Measurements from ENCODE around the gene GPR37L1.
A peak's percentile ranks its signal among the peaks of the same experiment; 100 is the strongest.

Gene GPR37L1

DNA sequence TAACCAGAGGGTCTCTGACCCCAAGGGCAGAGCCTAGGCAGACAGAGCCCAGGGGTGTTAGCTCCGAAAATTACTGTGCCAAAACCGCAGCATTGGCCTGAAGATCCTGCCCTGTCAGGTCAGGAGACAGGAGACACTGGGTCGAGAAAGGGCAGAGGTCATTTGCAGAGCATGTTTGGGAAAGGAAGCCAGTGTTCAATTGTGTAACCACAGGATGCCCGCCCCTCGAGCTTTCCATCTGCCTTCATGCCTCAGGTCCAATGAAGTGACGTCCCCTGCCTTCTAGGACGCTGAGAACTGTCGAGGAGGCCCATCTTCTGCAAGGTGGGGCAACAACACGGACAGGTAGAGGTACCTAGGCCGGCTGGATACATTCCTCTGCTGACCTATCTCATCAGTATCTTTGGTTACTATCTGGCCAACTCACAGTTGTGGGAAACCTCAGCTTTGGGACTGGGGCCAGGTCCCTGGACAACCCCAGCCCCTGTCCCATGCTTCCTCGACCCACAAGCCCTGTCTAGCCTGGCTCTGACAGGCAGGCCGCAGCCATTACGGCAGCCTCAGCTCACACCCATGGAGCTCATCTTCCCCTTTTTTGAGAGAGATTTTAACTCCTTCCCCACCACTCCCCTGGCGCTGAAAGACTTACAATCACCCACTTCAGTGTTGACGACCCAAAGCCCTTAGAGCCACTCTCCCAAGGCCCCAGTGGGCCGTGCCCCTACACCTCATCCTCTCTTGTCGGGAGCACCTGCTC lies 20.5 kb downstream of the GPR37L1 start:
- H3K27me3 ChIP-seq (ENCODE audit: low read length): no peaks in the 10 kb centered on the region
- no peaks in the 10 kb centered on the region for H3K36me3 ChIP-seq (ENCODE audit: low read length)
- H3K4me3 ChIP-seq (ENCODE audit: insufficient read depth, low read length, poor library complexity, severe bottlenecking): peak overlapping the region; percentile 66
- H3K4me2 ChIP-seq (ENCODE audit: low read depth, low read length, poor library complexity, severe bottlenecking): peak overlapping the region; percentile 68
- peak overlapping the region; percentile 81 for H3K27ac ChIP-seq (ENCODE audit: low read depth, low read length)
- peak overlapping the region; percentile 11 for H2AFZ ChIP-seq (ENCODE audit: low read depth, low read length, severe bottlenecking)
- H3F3A ChIP-seq (ENCODE audit: insufficient read depth): peaks cover 12% of the 10 kb centered on the region
- peak overlapping the region; percentile 86 for H3K9ac ChIP-seq (ENCODE audit: low read length)
- H4K20me1 ChIP-seq (ENCODE audit: low read depth, low read length): 0 out of 2 replicates have a peak, but pooled peaks cover 3% of the 10 kb centered on the region
- H3K9me2 ChIP-seq (replicated peaks; ENCODE audit: insufficient read depth, low read length): no peaks in the 10 kb centered on the region
- H3K9me3 ChIP-seq (ENCODE audit: insufficient read depth, low read length): no peaks in the 10 kb centered on the region
- H3K79me2 ChIP-seq (ENCODE audit: insufficient read depth, low read length): peaks cover 48% of the 10 kb centered on the region
- TF ChIP-seq EZH2phosphoT487 (conservative IDR thresholded peaks at IDR 0.05; ENCODE audit: low read length): no peak
- TF ChIP-seq, protein P1, sequence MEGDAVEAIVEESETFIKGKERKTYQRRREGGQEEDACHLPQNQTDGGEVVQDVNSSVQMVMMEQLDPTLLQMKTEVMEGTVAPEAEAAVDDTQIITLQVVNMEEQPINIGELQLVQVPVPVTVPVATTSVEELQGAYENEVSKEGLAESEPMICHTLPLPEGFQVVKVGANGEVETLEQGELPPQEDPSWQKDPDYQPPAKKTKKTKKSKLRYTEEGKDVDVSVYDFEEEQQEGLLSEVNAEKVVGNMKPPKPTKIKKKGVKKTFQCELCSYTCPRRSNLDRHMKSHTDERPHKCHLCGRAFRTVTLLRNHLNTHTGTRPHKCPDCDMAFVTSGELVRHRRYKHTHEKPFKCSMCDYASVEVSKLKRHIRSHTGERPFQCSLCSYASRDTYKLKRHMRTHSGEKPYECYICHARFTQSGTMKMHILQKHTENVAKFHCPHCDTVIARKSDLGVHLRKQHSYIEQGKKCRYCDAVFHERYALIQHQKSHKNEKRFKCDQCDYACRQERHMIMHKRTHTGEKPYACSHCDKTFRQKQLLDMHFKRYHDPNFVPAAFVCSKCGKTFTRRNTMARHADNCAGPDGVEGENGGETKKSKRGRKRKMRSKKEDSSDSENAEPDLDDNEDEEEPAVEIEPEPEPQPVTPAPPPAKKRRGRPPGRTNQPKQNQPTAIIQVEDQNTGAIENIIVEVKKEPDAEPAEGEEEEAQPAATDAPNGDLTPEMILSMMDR (IDR thresholded peaks at IDR 0.05; ENCODE audit: insufficient read depth, low read length, poor library complexity, severe bottlenecking): no peak

DNA sequence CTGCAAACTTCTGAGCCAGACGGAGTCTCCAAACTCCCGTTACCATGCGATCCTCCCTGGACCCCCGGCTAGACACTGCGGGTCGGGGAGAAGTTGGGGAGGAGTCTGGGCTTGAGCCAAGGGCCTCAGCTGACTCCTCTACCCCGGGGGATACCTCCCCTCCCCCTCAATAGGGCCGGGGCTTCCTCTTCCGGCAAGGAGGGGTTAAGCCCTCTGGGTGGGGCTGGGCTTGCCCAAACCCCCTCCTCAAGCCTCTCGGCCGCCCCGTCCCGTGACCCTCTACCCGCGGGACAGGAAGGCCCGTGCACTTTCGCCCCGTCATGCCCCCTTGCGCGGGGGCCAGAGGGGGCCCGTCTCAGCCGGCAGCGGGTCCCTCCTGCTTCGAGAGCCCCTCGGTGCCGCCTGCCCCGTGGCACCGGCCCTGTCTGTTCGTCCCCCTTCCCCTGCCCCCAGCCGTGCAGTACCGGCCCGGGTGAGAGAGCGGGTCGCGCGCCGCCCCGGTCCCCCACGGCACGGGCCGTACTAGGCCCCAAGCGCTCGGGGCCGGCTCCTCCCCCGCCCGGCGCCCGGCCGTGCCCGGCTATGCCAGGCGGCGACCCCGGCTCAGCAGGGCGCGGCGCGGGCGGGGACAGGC lies 21.2 kb downstream of the GPR37L1 start:
- Histone ChIP-seq H3K36me3 (ENCODE audit: low read length) (no peaks in the 10 kb centered on the region), H3K27me3 (ENCODE audit: low read length) (no peaks in the 10 kb centered on the region), H2AFZ (ENCODE audit: low read depth, low read length, severe bottlenecking) (peak overlapping the region; percentile 11), H3K79me2 (ENCODE audit: insufficient read depth, low read length) (peaks cover 41% of the 10 kb centered on the region), H3F3A (ENCODE audit: insufficient read depth) (peaks cover 12% of the 10 kb centered on the region), H3K9ac (ENCODE audit: low read length) (peak overlapping the region; percentile 86), H3K27ac (ENCODE audit: low read depth, low read length) (peak overlapping the region; percentile 81), H3K9me2 (replicated peaks; ENCODE audit: insufficient read depth, low read length) (no peaks in the 10 kb centered on the region), H3K9me3 (ENCODE audit: insufficient read depth, low read length) (no peaks in the 10 kb centered on the region), H4K20me1 (ENCODE audit: low read depth, low read length) (no peaks in the 10 kb centered on the region), H3K4me2 (ENCODE audit: low read depth, low read length, poor library complexity, severe bottlenecking) (peak overlapping the region; percentile 68), H3K4me3 (ENCODE audit: insufficient read depth, low read length, poor library complexity, severe bottlenecking) (peak overlapping the region; percentile 66)
- TF ChIP-seq EZH2phosphoT487 (conservative IDR thresholded peaks at IDR 0.05; ENCODE audit: low read length): no peak
- TF ChIP-seq, protein P1 (IDR thresholded peaks at IDR 0.05; ENCODE audit: insufficient read depth, low read length, poor library complexity, severe bottlenecking): no peak

DNA sequence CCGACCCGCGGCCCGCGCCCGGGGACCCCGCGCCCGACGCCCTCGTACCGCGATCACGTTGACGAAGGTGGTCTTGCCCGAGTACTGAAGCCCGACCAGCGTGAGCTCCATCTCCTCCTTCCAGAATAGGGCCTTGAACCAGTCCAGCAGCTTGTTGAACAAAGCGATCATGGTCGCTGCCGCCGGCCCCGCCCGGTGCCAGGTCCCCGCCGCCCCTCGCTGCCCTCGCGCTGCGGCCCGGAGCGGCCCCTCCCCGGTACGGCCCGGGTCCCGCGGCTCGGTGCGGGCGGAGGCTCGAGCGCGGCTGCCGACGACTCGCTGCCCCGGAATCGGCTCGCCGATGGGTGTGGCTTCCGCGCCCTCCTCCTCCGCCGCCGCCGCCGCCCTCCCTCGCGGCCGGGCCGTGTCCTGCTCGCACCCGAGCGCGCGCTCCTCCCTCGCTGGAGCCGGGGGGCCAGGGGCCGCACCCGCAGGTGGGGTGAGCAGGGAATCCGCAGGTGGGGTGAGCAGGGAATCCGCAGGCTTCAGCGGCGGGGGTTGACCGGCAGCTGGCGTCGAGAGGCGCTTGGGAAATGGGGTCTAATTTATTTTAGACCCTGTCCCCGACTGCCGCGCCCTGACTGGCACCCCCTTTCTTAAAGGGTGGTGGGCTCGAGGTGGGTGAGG lies 21.8 kb downstream of the GPR37L1 start, which contains the start of gene ARL8A:
Gene ARL8A, minus strand, starts transcription at position 336 of the 666 bp plus-strand sequence. Its CDS starts 165 bp downstream, at position 171.
- H3K9me3 ChIP-seq (ENCODE audit: insufficient read depth, low read length): no peaks in the 10 kb centered on the region
- H3K27ac ChIP-seq (ENCODE audit: low read depth, low read length): peak within 1 kb of the TSS; percentile 81
- H3K27me3 ChIP-seq (ENCODE audit: low read length): no peaks in the 10 kb centered on the region
- peak within 1 kb of the TSS; percentile 86 for H3K9ac ChIP-seq (ENCODE audit: low read length)
- peaks cover 16% of the 10 kb centered on the region for H3F3A ChIP-seq (ENCODE audit: insufficient read depth)
- H4K20me1 ChIP-seq (ENCODE audit: low read depth, low read length): no peaks in the 10 kb centered on the region
- peak within 1 kb of the TSS; percentile 66 for H3K4me3 ChIP-seq (ENCODE audit: insufficient read depth, low read length, poor library complexity, severe bottlenecking)
- H3K36me3 ChIP-seq (ENCODE audit: low read length): no peaks in the 10 kb centered on the region
- no peaks in the 10 kb centered on the region for H3K9me2 ChIP-seq (replicated peaks; ENCODE audit: insufficient read depth, low read length)
- peak within 1 kb of the TSS; percentile 90 for H2AFZ ChIP-seq (ENCODE audit: low read depth, low read length, severe bottlenecking)
- peaks cover 39% of the 10 kb centered on the region for H3K79me2 ChIP-seq (ENCODE audit: insufficient read depth, low read length)
- TF ChIP-seq, protein P1 (IDR thresholded peaks at IDR 0.05; ENCODE audit: insufficient read depth, low read length, poor library complexity, severe bottlenecking): no peak
- TF ChIP-seq EZH2phosphoT487 (conservative IDR thresholded peaks at IDR 0.05; ENCODE audit: low read length): no peak
- H3K4me2 ChIP-seq (ENCODE audit: low read depth, low read length, poor library complexity, severe bottlenecking): peak within 1 kb of the TSS; percentile 68

Data from SU-DHL-6 (cell line).